Ecto neural progenitor cell (in vitro differentiated cells): ENCODE measurements around the gene DOCK8.

ENCODE experiments used
- DNase-seq: peaks from one replicate; pipeline ENCODE4 v3.0.0-alpha.2; 2018; ENCODE audit warnings: low spot score

Gene DOCK8

GRCh38 chr9:495739-496138 is 281.1 kb downstream of the DOCK8 start:
- no peak for DNase-seq

GRCh38 chr9:503326-503725 is 288.7 kb downstream of the DOCK8 start:
- DNase-seq, result no peak

DNA sequence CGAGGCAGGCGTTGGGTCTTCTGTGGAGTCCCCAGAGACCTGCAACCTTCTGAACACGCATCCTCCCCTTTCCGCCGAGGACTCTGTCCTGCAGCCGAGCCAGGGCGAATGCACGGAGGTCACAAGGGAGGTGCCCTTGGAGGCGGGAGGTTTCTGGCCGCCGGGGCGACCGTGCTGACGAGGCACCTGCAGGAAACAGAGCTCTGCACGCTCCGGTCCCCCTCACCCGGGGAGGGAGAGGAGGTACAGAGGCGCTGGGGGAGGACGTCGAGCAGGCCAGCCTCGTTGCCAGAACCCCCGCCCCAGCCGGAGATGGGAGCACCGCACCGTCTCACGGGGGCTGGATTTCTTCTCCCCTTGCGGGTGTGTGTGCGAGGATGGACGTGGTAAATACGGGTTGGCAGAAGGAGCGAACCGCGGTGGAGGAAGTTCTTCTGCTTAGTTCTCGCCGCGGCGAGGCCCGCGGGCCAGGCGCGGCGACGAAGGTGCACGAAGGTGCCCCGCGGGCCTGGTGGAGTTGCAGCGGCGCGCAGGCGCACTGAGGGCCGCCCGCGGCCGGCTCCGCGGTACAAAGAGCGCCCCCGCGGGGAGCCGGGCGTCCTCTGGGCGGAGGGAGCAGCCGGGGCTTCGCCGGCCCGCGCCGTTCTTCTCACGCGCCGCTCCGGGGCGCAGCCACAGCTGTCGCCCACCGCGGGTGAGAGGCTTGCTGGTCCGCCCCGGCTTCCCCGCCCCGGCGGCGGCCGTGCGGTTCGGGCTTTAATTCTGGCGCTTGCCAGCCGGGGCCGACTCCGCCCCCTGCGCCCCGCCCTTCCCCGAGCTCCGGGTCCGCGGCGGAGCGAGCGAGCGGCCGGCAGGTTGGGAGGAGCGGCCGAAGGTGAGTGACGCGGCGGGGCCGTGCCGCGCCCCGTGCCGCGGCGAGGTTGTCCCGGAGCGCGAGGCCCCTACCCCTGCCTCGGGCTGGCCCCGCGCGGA is 289.5 kb downstream of the DOCK8 start, which contains the start of gene KANK1:
Gene KANK1 (plus strand): TSS at position 815 of the 972 bp plus-strand sequence.
- DNase-seq, result peak; percentile 88

- peak; percentile 52 for DNase-seq
Observed at GRCh38 chr9:504921-505740, 290.5 kb downstream of the DOCK8 start.

DNA sequence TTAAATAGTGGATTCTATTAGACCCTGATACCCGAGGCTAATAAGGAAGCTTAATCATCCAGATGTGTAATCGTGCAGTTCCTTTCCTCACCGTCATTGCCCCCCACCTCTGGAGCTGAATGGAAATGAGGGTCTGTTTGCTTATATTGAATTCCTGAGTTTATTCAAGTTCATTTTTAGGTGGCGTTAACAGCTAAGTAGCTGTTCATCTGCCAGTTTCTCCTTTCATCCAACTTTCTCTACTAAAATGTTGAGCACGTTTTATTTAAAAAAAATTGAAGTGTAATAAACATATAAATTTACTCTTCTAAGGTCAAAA is 291.0 kb downstream of the DOCK8 start:
- DNase-seq, result no peak

DNA sequence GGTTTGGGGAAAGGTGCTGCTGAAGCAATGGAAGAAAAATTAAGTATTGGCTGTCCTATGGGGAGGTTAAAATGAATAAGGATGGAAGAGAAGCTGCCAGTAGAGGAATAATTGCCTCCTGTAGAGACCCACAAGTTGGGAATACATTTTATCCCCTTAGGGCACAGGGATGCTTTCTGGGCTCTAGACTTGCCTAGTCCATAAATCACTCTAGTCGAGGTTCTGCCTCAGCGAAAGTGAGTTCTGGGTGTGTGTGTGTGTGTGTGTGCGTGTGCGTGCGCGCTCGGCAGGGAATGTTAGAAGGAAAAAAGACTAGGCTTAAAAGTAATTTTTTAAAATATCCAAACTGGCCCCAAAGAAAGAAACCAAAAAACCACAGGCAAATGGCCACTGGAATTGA is 291.6 kb downstream of the DOCK8 start:
- DNase-seq, result no peak

GRCh38 chr9:511861-512260 is 297.2 kb downstream of the DOCK8 start:
- DNase-seq, result no peak

- no peak for DNase-seq
Observed at GRCh38 chr9:512555-513272, 298.0 kb downstream of the DOCK8 start.
